Calu3 (cell line): ENCODE data around the gene CHST15. TPM values are rescaled to one million over a fixed set of nuclear protein-coding genes. Genes with fewer than 3 reads are reported as not detected.

Experiments
- Bru-seq: library from RNA; stranded (reverse); fragments of 400-500 nt; gene quantifications from one replicate; lab custom pipeline; 2021; lab: Mats Ljungman, UMichigan
- BruChase-seq, 2 experiments: library from RNA; stranded (reverse); fragments of 400-500 nt; gene quantifications; one replicate each; lab custom pipeline; 2021; lab: Mats Ljungman, UMichigan
- BruUV-seq: library from RNA; stranded (reverse); fragments of 400-500 nt; replicated peaks from 2 replicates; lab custom pipeline; 2021; lab: Mats Ljungman, UMichigan
- CTCF ChIA-PET: fragments of 300-600 bp; sonication (Branson Sonifier 250); formaldehyde crosslinking; loops from one replicate; lab custom pipeline; 2022; ENCODE audit warnings: antibody characterized with exemption; lab: Charles Lee
- DNase-seq: peaks from one replicate; pipeline ENCODE4 v3.0.0; 2022
- H3K27ac Mint-ChIP-seq: one replicate; pipeline ENCODE4 v1.8.0; 2022; ENCODE audit warnings: mixed read lengths; ENCODE audit not compliant: unreplicated experiment
- H3K27me3 Mint-ChIP-seq: one replicate; pipeline ENCODE4 v1.8.0; 2022; ENCODE audit warnings: mixed read lengths; ENCODE audit not compliant: unreplicated experiment
- H3K36me3 Mint-ChIP-seq: one replicate; pipeline ENCODE4 v1.8.0; 2022; ENCODE audit warnings: mild to moderate bottlenecking, moderate library complexity, mixed read lengths; ENCODE audit not compliant: insufficient read depth, unreplicated experiment
- H3K4me1 Mint-ChIP-seq: one replicate; pipeline ENCODE4 v1.8.0; 2022; ENCODE audit warnings: mild to moderate bottlenecking, low read depth, mixed read lengths; ENCODE audit not compliant: unreplicated experiment
- H3K4me3 Mint-ChIP-seq: one replicate; pipeline ENCODE4 v1.8.0; 2022; ENCODE audit warnings: mild to moderate bottlenecking, low read depth, moderate library complexity, mixed read lengths; ENCODE audit not compliant: unreplicated experiment
- H3K9me3 Mint-ChIP-seq: one replicate; pipeline ENCODE4 v1.8.0; 2022; ENCODE audit warnings: low read depth, mixed read lengths; ENCODE audit not compliant: unreplicated experiment
- intact Hi-C: fragments of 100-400 bp; cut with micrococcal nuclease; formaldehyde crosslinking; loops from one replicate; pipeline ENCODE4 v1.10.0; 2022; ENCODE audit not compliant: unreplicated experiment
- long read RNA-seq: library from polyadenylated mRNA; stranded (forward); transcript quantifications from one replicate; pipeline ENCODE4 v2.0.0, GENCODE V29; 2022
- total RNA-seq: library from RNA; stranded (reverse); gene quantifications from 2 replicates; pipeline ENCODE4 v1.2.3, GENCODE V29; 2022
- TF ChIP-seq, protein P1 (sequence below): fragments of 200-600 bp; IDR thresholded peaks from one replicate; pipeline ENCODE4 v1.8.0; 2022; ENCODE audit warnings: antibody characterized with exemption; ENCODE audit not compliant: unreplicated experiment

The CHST15 gene, protein sequence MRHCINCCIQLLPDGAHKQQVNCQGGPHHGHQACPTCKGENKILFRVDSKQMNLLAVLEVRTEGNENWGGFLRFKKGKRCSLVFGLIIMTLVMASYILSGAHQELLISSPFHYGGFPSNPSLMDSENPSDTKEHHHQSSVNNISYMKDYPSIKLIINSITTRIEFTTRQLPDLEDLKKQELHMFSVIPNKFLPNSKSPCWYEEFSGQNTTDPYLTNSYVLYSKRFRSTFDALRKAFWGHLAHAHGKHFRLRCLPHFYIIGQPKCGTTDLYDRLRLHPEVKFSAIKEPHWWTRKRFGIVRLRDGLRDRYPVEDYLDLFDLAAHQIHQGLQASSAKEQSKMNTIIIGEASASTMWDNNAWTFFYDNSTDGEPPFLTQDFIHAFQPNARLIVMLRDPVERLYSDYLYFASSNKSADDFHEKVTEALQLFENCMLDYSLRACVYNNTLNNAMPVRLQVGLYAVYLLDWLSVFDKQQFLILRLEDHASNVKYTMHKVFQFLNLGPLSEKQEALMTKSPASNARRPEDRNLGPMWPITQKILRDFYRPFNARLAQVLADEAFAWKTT
- total RNA-seq (18.3 and 19.3 TPM in 2 replicates), Bru-seq, nascent RNA (percentile 62 among the genes with signal in this experiment), BruChase-seq, experiment 1, labeled RNA remaining after a 6-hour chase (percentile 72 among the genes with signal in this experiment), BruChase-seq, experiment 2, labeled RNA remaining after a 2-hour chase (percentile 78 among the genes with signal in this experiment)
- long read RNA-seq, full-length matches to known transcripts: 1 of 9 reads
- long read RNA-seq, partial matches to known transcripts: 1 of 9 reads
- long read RNA-seq, other reads (novel, unspliced or antisense): 7 of 9 reads

DNA sequence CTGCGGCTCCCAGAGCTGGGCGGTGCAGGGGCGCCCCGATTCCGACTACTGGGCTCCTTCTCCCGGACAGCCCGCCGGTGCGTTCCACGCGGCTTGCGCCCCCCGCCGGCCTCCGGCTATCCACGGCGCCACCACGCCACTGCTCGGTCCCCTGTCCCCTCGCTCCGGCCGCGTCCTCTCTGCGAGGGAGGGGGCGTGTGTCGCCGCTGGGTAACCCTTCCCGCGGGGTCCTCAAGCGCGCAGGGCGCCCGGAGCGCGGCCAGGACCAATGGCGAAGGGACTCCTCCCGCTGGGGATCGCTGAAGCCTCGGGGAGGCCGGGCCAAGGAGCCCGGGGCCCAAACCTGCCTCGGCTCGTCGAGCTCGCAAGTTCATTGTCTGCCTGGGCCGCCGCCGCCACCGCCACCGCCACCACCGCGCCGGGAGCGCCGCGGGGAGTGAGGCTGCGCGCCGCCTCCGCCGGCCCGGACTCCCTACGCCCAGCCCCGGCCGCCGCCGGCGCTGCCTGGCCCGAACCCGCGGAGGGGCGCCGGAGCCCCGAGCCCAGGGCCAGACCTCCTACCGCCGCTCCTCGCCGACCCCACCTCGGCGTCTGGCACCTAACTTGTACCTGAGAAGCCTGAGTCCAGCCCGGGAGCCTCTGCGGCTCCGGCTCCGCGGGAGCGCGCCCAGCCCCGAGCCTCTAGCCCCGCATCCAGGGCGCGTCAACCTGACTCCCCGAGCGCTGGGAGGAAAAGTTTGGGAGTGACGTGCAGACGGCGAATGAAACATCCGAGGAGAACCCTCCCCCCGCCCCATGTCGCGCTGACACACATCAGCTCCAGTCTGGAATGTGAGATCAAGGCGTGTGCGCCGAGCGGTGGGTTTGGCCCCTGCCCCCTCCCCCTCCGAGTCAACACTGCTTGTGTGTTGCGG is at the start of gene CHST15:
Gene CHST15 (minus strand): TSS at position 739 of the 914 bp plus-strand sequence. CDS start 47,386 bp downstream, outside the sequence.
- no peaks in the 10 kb centered on the region for H3K9me3 Mint-ChIP-seq
- H3K27ac Mint-ChIP-seq: no peak within 1 kb of the TSS
- peak; percentile 46 for DNase-seq
- TF ChIP-seq, protein P1, sequence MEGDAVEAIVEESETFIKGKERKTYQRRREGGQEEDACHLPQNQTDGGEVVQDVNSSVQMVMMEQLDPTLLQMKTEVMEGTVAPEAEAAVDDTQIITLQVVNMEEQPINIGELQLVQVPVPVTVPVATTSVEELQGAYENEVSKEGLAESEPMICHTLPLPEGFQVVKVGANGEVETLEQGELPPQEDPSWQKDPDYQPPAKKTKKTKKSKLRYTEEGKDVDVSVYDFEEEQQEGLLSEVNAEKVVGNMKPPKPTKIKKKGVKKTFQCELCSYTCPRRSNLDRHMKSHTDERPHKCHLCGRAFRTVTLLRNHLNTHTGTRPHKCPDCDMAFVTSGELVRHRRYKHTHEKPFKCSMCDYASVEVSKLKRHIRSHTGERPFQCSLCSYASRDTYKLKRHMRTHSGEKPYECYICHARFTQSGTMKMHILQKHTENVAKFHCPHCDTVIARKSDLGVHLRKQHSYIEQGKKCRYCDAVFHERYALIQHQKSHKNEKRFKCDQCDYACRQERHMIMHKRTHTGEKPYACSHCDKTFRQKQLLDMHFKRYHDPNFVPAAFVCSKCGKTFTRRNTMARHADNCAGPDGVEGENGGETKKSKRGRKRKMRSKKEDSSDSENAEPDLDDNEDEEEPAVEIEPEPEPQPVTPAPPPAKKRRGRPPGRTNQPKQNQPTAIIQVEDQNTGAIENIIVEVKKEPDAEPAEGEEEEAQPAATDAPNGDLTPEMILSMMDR: no peak
- peaks cover 27% of the 10 kb centered on the region for H3K4me1 Mint-ChIP-seq
- BruUV-seq: no TSS peak
- intact Hi-C loops: loop anchor here (5.0 to 10.0 kb wide), 3 partner anchors 96 to 292 kb away; no protein-coding TSS in a partner anchor
- peaks cover 32% of the 10 kb centered on the region for H3K36me3 Mint-ChIP-seq
- no peaks in the 10 kb centered on the region for H3K27me3 Mint-ChIP-seq
- H3K4me3 Mint-ChIP-seq: peak within 1 kb of the TSS; percentile 76
- CTCF ChIA-PET: interaction anchor here (1.3 kb wide), 1 partner anchor 99 kb away, joined by 3 read pairs; no protein-coding TSS in a partner anchor

DNA sequence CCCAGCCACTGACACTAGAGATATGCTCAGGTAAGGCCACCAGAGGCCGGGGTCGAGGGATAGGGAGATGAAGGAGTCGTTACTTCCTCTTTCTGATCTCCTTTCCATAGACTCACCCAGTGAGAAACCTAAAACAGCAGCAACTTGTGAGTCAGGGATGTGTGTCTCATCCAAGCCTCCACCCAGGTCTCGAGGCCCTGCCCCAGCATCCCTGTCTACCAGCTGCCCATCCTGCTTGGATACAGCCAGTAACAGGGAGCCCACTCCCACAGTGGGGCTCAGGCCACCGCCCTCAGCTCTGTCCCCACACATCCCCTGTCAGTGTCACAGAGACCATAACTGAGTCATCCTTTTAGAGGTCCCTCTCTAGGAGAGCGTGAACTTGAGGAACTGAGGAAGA is 49.6 kb upstream of the CHST15 start:
- H3K36me3 Mint-ChIP-seq: no peaks in the 10 kb centered on the region
- no peak overlapping the region for H3K4me3 Mint-ChIP-seq
- H3K9me3 Mint-ChIP-seq: no peaks in the 10 kb centered on the region
- no peak for DNase-seq
- H3K27me3 Mint-ChIP-seq: no peaks in the 10 kb centered on the region
- TF ChIP-seq, protein P1: no peak
- CTCF ChIA-PET: no interaction called here
- no peak overlapping the region for H3K27ac Mint-ChIP-seq
- no TSS peak for BruUV-seq
- intact Hi-C loops: no loop called here
- H3K4me1 Mint-ChIP-seq: no peaks in the 10 kb centered on the region

DNA sequence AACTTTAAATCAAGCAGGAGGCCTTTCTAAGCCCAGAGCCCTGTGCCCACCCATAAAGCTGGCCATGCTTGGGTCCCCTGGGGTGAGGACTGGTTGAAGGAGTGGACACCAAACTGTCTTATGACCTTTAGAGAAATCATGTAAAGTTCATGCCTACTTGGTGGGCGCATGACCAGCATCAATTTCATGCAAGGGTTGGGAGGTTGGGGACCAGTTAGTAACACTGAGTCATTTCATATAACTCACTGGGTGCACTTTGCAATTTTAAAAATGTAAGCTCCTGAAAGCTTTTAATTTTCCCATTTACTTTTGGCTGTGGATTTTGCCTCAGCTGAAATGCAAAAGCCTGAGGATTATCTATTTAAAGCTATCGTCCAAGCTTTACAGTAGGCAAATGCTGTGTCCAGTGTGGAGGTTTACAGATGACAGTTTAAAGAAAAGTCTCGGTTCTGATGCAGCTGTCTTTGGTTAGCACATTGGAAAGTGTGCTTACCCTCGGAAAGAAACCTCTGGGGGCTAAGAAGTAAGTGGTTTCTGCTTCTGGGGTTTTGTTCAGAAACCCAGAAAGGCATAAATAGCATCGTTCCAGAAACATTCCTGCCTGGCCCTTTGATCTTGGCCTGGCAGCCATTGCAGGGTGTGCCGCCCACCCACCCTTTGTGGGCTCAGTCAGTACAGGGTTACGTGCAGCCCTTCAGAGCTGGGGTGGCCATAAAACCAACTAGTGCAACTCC is 48.8 kb upstream of the CHST15 start:
- DNase-seq: no peak
- TF ChIP-seq, protein P1: no peak
- Mint-ChIP-seq H3K27ac (no peak overlapping the region), H3K36me3 (no peaks in the 10 kb centered on the region), H3K9me3 (no peaks in the 10 kb centered on the region), H3K27me3 (no peaks in the 10 kb centered on the region), H3K4me1 (no peaks in the 10 kb centered on the region), H3K4me3 (no peak overlapping the region)
- intact Hi-C loops: no loop called here
- no TSS peak for BruUV-seq
- CTCF ChIA-PET: no interaction called here
